ENCODE measurements around the gene EPHA1.

GRCh38 chr7:143372070-143372469 is 36.6 kb downstream of the EPHA1 start:
- TF ChIP-seq CTCF (IDR thresholded peaks at IDR 0.05; ENCODE audit: low read depth, low read length, poor library complexity, severe bottlenecking), result no peak
- TF ChIP-seq EZH2phosphoT487 (IDR thresholded peaks at IDR 0.05; ENCODE audit: borderline replicate concordance, low read length), result no peak
